Activated CD8-positive, alpha-beta memory T cell treated with anti-CD3 and anti-CD28 coated beads for 48 hours (primary cell): ENCODE measurements around the gene SELENOO.

Experiments used
- DNase-seq, 3 experiments: peaks; one replicate each; pipeline ENCODE4 v3.0.0-alpha.2; 2020; ENCODE audit warnings: low read depth in 2 of 3, low spot score in 2 of 3

The SELENOO gene

DNA sequence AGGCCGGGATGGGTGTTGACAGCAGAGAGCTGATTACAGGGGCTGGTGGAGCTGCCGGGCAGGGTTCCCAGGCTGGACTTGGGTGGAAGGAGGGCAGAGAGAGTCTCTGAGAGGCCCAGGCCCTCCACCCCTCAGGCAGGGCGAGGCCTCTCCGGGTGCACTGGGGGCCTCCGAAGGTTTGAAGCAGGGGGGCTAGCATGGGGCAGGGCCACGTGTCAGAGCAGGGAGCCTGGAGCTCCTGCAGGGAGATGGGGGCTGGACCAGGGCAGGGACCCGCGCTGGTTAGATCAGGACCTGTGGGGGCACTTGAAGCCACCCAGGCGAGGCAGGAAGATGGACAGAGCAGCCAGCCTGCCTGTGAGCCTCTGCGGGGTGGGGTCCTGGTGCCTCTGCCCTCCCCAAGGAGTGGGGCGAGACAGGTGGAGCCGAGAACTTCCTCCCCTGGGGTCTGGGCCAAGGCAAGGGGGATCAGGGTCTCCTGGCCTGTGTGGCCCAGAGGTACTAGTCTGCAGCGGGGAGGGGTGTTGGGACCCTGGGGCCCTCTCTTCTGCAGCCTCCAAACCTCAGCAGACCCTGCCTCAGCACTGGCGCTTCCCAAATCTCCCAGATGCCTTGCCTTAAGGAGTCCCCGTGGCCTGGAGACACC, 29.4 kb upstream of the SELENOO start:
- no peak for DNase-seq

DNA sequence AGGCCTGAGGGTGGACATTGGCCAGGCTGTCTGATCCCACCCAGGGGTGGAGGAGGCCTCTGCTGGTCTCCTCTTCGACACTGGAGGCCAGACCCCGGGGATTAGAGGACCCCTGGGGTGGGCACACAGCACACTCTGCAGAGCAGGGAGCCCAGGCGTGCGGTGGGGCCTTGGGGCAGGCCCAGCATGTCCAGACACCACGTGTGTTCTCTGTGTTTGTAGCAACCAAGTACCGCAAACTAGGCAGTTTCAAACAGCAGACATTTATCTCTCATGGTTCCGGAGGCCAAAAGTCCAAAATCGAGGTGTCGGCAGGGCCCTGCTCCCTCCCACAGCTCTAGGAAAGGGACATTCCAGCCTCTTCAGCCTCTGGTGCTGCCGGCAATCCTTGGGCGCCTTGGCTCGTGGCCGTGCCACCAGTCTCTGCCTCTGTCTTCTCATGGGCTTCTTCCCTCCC, 28.8 kb upstream of the SELENOO start:
- no peak for DNase-seq

DNA sequence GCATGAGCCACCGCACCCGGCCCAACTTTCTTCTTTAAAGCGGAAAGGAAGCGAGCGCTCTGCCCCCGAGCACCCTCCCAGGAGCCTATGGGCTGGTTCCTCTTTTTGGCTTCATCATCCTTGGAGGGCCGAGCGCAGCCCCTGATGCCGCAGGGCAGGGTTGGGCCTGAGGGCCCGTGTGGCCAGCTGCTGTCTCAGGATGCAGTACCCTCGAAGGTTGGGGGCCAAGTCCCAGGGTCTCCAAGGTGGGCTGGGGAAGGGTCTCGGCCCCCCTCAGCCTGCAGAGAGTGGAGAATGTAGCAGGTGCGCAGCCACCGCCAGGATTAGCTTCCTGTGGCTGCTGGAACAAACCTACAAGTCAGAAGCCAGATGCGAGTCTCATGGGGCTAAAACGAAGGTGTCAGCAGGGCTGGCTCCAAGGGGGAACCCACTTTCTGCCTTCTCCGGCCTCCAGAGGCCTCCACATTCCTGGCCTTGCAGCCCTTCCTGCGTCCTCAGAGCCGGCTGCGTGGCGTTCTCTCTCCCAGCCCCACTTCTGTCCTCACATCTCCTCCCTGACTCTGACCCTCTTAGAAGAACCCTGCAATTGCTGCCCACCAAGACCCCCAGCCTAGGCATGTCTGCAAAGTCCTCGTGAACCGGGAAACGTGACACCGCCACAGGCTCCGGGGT, 27.4 kb upstream of the SELENOO start:
- no peak for DNase-seq

DNA sequence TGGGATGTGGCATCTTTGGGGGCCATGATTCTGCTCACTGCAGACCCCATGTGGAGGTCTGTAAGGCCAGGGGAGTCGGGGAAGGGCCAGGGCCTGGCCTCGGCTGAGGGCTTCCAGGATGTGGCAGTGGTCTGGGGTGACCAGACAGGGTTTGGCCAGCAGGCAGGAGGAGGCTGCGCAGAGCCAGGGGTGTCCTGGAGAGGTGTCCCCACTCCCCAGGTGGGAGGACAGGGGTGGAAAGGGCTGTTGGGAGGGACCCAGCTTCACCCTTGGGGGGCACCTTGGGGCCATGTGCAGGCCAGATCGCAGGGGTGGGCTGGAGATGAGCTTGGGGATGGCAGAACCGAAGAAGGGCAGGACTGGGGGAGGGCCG, 26.8 kb upstream of the SELENOO start:
- no peak for DNase-seq

DNA sequence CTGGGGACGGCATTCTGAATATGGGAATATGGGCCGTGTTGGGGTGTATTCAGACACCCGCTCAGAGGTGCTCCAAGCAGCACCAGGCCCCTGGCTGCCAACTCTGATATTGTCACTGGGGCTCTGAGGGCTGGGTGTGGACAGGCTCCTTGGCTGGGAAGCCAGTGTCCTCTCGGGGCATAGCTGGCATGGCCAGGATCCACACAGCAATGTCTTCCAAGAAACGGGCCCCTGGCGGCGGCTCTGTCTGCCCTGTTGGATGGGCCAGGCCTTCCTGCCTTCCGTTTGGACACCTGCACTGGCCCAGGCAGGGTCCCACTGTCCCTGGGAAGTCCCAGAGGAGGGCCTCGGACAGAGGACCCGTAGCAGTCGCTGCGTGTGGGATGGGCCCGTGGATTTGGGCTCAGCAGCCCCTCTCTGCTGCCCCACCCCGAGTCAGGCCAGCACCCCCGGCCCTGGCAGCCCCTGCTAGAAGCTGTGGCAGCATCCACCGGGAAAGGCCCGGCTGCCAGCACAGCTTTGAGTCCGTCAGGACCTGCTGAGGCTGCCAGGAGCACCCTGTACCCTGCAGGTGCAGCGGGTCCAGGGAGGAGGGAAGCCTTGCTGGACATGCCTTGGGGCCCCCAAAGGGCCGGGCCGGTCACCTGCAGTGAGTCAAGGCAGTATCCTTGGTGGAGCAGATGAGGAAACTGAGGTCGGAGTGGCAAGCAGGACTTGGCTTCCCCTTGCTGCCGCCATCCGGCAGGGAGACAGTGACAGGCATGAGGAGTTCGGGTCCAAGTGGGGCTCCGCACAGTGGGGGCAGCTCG, 26.2 kb upstream of the SELENOO start:
- no peak for DNase-seq

DNA sequence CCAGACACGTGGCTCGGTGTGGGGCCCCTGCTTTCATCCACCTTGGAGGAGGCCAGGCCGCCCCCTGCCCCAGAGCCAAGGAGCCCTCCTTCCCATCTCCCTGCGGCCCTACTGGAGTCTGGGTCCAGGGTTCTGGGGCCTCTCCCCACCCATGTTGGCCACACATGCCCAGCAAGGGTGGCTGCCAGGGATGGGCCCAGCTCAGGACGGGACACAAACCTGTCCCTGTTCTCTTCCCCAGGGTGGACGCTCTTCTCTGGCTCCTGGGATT, 25.7 kb upstream of the SELENOO start:
- DNase-seq = no peak

DNA sequence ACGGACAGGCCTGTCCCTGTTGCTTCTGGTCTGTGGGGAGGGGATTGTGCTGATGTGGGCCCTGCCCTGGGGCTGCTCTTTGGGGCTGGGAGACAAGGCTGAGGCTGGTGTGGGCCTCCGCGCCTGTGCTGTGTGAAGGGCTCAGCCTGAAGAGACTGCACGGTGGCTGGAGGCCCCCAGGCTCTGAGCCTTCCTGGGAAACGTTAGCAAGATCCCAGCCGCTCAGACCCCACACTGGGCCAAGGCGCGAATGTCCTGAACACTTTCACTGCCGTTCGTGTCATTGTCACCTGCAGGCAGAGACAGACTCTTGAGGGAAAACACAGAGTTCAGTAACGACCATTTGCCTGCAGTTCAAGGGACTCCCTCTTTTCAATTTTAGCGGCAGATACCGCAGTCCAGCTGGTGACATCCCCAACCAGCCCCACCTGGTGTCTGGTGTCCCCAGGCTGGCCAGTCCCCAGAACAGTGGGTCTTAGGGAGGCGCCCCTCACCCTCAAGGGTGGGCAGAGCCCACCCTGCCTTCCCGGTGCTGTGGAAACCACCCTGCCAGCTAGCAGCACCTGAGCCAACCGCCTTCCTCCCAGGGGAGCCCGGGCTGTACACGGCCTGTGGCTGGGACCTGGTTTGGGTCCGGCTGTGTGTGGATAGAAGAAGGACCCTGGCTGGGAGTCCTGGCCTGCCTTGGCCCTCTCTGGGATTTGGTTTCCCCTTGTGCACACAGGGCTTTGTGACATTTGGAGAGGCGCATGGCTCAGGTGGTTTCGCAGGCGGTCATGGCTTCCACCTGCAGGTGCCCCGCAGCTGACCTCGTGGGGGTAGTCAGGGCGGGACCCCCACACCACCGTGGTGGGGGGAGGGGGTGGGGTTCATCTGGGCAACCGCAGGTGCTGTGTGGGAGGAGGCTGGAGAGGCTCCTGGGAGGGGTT, 24.6 kb upstream of the SELENOO start:
- no peak for DNase-seq

DNA sequence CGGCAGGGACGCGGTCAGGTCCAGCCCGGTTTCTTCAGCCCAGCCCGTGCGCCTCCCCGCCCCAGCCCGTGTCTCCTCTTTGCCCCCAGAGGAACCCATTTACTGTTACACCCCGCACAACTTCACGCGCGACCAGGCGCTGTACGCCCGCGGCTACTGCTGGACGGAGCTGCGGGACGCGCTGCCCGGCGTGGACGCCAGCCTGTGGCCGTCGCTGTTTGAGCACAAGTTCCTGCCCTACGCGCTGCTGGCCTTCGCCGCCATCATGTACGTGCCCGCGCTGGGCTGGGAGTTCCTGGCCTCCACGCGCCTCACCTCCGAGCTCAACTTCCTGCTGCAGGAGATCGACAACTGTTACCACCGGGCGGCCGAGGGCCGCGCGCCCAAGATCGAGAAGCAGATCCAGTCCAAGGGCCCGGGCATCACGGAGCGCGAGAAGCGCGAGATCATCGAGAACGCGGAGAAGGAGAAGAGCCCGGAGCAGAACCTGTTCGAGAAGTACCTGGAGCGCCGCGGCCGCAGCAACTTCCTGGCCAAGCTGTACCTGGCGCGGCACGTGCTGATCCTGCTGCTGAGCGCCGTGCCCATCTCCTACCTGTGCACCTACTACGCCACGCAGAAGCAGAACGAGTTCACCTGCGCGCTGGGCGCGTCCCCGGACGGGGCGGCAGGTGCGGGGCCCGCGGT, 23.8 kb upstream of the SELENOO start:
- no peak for DNase-seq

DNA sequence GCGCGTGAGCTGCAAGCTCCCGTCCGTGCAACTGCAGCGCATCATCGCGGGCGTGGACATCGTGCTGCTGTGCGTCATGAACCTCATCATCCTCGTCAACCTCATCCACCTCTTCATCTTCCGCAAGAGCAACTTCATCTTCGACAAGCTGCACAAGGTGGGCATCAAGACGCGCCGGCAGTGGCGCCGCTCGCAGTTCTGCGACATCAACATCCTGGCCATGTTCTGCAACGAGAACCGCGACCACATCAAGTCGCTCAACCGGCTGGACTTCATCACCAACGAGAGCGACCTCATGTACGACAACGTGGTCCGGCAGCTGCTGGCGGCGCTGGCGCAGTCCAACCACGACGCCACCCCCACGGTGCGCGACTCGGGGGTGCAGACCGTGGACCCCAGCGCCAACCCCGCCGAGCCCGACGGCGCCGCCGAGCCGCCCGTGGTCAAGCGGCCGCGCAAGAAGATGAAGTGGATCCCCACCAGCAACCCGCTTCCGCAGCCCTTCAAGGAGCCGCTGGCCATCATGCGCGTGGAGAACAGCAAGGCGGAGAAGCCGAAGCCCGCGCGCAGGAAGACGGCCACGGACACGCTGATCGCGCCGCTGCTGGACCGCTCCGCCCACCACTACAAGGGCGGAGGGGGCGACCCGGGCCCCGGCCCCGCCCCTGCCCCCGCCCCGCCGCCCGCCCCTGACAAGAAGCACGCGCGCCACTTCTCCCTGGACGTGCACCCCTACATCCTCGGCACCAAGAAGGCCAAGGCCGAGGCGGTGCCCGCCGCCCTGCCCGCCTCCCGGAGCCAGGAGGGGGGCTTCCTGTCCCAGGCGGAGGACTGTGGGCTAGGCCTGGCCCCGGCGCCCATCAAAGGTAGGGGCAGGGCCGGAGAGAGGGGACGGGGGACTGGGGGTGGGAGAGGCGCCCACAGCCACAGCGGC, 23.0 kb upstream of the SELENOO start:
- DNase-seq = no peak

DNA sequence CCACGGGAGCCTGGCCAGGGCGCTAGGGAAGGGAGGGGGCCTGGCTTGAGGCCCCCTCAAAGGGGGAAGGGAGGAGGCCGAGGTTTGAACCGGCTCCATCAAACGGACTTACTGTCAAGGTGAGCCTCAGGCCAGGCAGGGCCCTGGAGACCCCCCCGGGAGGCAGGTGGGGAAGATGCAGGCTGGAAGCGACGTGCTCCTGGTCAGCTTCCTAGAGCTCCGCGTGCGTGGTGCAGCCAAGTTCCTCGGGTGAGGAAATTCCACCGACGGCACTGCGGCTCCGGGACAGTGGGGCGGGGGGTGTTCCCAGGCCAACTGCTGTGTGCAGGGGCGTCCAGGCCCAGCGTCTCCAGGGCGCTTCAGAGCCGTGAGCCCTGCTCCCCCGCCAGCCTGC, 22.3 kb upstream of the SELENOO start:
- DNase-seq = no peak

DNA sequence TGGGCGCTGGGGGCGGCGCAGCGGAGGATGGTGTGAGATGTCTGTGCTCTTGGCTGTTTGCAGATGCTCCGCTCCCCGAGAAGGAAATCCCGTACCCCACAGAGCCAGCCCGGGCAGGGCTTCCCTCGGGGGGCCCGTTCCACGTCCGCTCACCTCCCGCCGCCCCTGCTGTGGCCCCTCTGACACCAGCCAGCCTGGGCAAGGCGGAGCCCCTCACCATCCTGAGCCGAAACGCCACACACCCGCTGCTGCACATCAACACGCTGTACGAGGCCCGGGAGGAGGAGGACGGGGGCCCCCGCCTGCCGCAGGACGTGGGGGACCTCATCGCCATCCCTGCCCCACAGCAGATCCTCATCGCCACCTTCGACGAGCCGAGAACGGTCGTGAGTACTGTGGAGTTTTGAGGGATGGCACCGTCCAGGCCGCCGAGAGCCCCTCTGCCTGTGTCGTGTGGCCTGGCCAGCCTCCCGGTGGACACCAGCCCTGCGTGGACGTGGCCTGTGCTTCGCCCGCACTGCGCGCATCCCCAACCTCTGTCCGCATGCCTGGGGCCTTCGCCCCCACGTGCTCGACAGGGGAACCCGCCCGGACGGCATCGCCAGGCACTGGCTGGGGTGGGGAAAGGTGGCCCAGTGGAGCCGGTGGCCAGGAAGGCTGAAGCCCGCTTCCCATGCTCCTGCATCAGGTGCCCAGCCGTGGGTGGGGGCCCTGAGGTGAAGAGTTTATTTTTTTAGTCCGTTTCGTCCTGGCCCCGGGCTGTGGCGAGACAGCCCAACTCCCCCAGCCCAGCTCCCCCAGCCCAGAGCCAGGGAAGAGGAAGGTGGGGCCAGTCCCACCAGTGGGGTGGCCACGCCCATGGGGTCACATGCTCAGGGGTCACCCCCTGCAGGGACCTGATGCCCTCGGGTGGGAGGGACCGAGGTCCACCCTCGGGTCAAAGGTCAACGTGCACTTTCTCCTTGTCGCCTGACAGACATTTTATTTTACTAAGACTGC, 21.6 kb upstream of the SELENOO start:
- no peak for DNase-seq

DNA sequence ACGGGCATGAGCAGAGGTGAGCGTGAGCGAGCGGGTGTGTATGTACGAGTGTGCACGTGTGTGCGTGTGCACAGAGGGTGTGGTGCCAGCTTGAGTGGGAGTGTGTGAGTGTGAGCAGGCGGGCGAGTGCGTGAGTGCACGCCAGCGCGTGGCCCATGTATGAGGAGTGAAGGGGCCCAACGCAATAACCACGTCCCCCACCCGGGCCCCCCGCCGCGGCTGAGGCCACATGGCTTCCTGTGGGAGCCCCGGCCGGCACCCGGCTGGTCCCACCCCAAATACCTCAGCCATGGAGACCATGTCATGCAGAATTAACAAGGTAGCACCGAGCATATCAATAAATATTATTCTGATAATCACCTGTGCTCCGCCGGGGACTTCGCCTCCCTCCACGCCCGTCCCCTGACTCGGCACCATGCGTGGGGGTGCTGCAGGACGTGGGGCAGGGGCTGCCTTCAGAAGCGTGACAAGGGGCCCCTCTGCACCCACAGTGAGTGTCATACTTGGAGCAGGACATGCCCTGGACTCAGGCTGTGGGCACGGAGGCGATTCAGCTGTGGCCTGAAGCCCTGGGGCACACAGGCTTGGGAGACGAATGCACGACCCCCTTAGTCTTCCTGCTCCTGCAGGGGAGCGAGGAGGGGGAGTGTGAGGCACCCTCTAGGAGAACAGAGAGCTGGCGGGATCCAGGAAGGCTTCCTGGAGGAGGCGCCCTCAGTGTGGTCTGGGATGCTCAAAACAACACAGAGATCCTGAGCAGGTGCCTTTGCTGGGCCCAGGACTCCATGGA, 20.7 kb upstream of the SELENOO start:
- DNase-seq = no peak

DNA sequence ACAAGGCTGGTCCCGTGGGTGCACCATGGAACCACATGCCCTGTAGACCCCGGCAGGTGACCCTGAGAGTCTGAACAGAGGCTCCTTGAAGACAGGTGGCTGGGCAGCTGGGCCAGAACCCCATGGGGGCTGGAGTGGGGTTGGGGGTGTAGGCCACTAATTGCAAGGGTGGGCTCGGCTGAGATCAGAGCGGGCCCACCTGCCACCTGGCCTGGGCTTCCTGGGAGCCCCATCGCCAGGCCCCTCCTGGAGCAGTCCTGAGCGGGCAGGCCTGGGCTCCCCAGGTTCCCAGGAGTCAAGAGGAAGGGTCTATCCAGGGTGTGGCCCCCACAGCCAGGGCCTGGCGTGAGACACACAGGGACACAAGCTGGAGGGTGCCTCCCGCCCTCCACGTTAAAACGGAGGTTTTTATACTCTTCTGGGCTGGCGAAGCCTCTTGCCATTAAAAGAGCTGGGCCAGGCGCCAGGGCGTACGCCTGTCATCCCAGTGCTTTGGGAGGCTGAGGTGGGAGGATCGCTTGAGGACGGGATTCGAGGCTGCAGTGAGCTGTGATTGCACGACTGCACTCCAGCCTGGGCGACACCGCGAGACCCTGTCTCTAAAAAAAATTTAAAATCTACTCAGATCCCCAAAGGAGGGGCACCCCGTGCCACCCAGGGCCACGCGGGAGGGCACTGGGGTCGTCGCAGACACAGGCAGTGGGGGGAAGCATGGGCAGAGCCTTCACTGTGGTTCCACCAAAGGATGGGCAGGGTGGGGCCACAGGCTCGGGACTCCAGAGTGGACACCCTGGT, 19.9 kb upstream of the SELENOO start:
- no peak for DNase-seq

DNA sequence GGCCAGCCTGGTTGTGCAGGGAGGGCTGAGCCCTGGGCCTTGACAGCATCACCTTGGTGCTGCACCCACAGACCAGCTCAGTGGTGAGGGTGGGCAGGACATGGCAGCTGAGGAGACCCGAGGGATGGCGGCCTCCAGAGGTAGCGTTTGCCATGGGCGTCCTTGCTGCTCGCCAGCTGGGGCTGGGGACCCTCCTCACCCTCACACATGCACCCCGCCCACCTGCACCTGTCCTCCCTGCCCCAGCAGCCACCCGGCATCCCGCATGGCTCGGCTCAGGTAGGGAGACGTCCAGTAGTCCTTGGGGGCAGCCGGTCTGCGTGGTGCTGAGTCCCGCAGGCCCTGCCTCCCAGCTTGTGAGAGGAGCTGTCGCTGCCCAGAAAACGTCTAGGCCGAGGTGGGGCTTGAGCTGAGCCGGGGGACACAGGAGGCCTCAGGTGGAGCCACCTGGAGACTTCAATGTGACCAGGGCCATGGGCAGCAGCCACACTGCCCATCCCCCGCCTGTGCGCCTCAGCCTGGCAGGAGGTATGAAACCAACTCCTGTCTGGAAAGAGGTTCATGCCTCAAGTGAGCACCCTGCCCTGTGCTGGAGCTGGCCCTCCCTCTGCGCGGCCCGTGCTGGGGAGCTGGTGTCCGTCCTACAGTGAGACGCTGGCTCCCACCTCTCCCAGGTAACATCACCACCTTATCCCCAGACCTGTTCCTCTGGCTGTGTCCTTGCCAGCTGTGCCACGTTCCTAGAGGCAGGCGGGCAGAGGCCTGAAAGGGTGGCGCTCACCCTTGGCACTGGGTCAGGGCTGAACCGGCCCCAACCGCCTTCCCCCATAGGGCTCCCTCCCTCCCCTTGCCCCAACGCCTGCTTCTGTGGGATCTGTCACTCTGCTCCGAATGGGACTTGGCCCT, 18.4 kb upstream of the SELENOO start:
- no peak for DNase-seq

DNA sequence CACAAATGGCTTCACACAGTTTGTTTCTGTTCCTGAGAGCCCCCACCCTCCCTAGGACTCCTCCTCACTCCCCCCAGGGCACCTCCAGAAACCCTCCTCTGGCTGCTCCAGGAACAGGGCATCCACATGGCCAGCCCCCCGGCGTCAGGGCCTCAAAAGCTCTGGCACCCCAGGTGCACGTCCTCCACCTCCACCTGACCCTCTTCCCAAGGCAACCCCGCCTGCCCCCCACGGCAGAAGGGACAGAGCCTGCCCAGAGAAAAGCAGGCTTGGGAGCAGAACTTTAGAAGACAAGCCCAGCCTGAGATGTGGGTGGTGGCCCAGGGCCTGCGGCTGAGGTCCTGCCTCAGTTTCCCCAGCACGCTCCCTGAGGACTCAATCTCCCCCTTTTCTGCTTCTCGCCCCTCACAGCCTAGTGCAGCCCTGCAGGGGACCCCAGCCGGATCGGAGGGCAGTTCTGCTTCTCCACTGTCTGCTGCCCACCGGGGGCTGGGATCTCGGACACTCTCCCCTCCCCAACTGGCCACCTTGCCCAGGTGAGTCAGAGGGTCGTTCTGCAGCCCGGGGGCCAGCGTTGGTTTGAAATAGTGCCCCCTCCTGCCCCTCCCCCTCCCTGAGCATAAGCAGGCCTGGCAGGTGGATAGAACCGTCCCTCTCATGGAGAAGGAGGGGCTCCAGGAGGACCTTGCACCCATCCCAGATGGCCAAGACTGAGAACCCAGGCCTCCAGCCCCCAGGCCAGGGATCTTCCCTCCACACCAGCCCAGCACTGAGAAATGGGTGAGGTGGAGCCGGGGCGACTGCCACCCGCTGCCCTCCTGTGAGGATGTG, 17.5 kb upstream of the SELENOO start:
- no peak for DNase-seq
